NCI-H1436 treated with DMSO at 0.1 percent for 48 hours (cell line): ENCODE results near the gene DENND6B.
"Not testable (repeated sequence)": the region's sequence is repeated elsewhere in the genome, so short reads cannot be mapped to it uniquely, and the experiment has no call there.

ENCODE experiments used
- DNase-seq: peaks from one replicate; lab custom pipeline; 2025; lab: John Stamatoyannopoulos, UW

The DENND6B gene

GRCh38 chr22:50339945-50340879, 13.4 kb upstream of the DENND6B start:
- DNase-seq = no peak

- DNase-seq = no peak
Observed at GRCh38 chr22:50338860-50339462, 12.1 kb upstream of the DENND6B start.

GRCh38 chr22:50338042-50338573, 11.3 kb upstream of the DENND6B start:
- DNase-seq = no peak

- DNase-seq = no peak
Observed at GRCh38 chr22:50337262-50338041, 10.6 kb upstream of the DENND6B start.

- not testable (repeated sequence) for DNase-seq
Observed at GRCh38 chr22:50334433-50334832, 7.6 kb upstream of the DENND6B start.

- no peak for DNase-seq
Observed at GRCh38 chr22:50329236-50329635, 2.4 kb upstream of the DENND6B start.

GRCh38 chr22:50327711-50328019, 853 bp upstream of the DENND6B start:
- no peak for DNase-seq

GRCh38 chr22:50326225-50326955, 422 bp downstream of the DENND6B start:
- DNase-seq = no peak

- no peak for DNase-seq
Observed at GRCh38 chr22:50325444-50326224, 1.2 kb downstream of the DENND6B start.

GRCh38 chr22:50323900-50324299, 2.9 kb downstream of the DENND6B start:
- no peak for DNase-seq

GRCh38 chr22:50322382-50323104, 4.3 kb downstream of the DENND6B start:
- DNase-seq = not testable (repeated sequence)

- no peak for DNase-seq
Observed at GRCh38 chr22:50320671-50321325, 6.0 kb downstream of the DENND6B start.

GRCh38 chr22:50320116-50320515, 6.7 kb downstream of the DENND6B start:
- DNase-seq = no peak

- DNase-seq = no peak
Observed at GRCh38 chr22:50319503-50319951, 7.3 kb downstream of the DENND6B start.

GRCh38 chr22:50318698-50319411, 8.0 kb downstream of the DENND6B start:
- DNase-seq = no peak

GRCh38 chr22:50318356-50318697, 8.5 kb downstream of the DENND6B start:
- no peak for DNase-seq

- DNase-seq = no peak
Observed at GRCh38 chr22:50317674-50318073, 9.1 kb downstream of the DENND6B start.

GRCh38 chr22:50317178-50317577, 9.6 kb downstream of the DENND6B start:
- DNase-seq = no peak
